Spinal cord (tissue), 10 donors: Measurements from ENCODE around the gene ERC2. TPM values are rescaled to one million over a fixed set of nuclear protein-coding genes. Genes with fewer than 3 reads are reported as not detected.
A peak's percentile ranks its signal among the peaks of the same experiment; 100 is the strongest.

Source experiments
- DNase-seq, 6 donors: peaks; one replicate each; pipeline versions ENCODE4 v3.0.0 to v3.0.0-alpha.2; 2013 to 2015; ENCODE audit warnings: low spot score in 6 of 6, low read depth in 4 of 6
- H3K27ac ChIP-seq: one replicate; pipeline ENCODE4 v1.5.1; 2013; ENCODE audit warnings: low read depth, low read length, control low read depth
- H3K27me3 ChIP-seq: one replicate; pipeline ENCODE4 v1.6.1; 2013; ENCODE audit warnings: low read length; ENCODE audit not compliant: control insufficient read depth, insufficient read depth
- H3K36me3 ChIP-seq: one replicate; pipeline ENCODE4 v1.6.1; 2013; ENCODE audit warnings: low read length; ENCODE audit not compliant: control insufficient read depth, insufficient read depth
- H3K4me1 ChIP-seq: one replicate; pipeline ENCODE4 v1.6.1; 2013; ENCODE audit warnings: low read length; ENCODE audit not compliant: control insufficient read depth, insufficient read depth
- H3K4me3 ChIP-seq: one replicate; pipeline ENCODE4 v1.5.1; 2013; ENCODE audit warnings: low read depth, low read length, control low read depth
- H3K9me3 ChIP-seq: one replicate; pipeline ENCODE4 v1.6.1; 2013; ENCODE audit warnings: low read length; ENCODE audit not compliant: control insufficient read depth, insufficient read depth
- WGBS: methylation state at CpG from one replicate; pipeline ENCODE4 v1.1.5; 2013; ENCODE audit warnings: missing lambda C conversion rate; ENCODE audit not compliant: insufficient coverage; 5-methylcytosine and 5-hydroxymethylcytosine counted together
- polyA plus RNA-seq, 2 donors: library from polyadenylated mRNA; unstranded; fragments of 120-200 nt; gene quantifications; one replicate each; pipeline ENCODE4 v1.2.1, GENCODE V29; 2013; ENCODE audit not compliant: insufficient read length in 2 of 2
- total RNA-seq, 2 donors: library from RNA; depleted of rRNA in 1 of 2; stranded (reverse); fragments of 120-200 nt in 1 of 2; fragments of >200 nt in 1 of 2; gene quantifications; one replicate each; pipeline versions ENCODE4 v1.2.3 to v1.2.4, GENCODE V29; 2013 to 2014
- donor health status: healthy.

The ERC2 gene
- total and polyA plus RNA-seq, 4 donors, result 24.0 to 51.3 (median 29.7) TPM

- DNase-seq, result no peak
- H3K4me1 ChIP-seq, result peaks cover 11% of the 10 kb centered on the region
- 92% methylated on average over 4 of the region's 6 CpGs for WGBS
- H3K27ac ChIP-seq, result no peak overlapping the region
- no peak overlapping the region for H3K4me3 ChIP-seq
- H3K9me3 ChIP-seq, result no peaks in the 10 kb centered on the region
- H3K36me3 ChIP-seq, result no peaks in the 10 kb centered on the region
- H3K27me3 ChIP-seq, result no peaks in the 10 kb centered on the region
Measured at GRCh38 chr3:55649554-55649953, 818.7 kb downstream of the ERC2 start.

- Histone ChIP-seq H3K9me3 (no peaks in the 10 kb centered on the region), H3K36me3 (no peaks in the 10 kb centered on the region), H3K4me1 (peaks cover 11% of the 10 kb centered on the region), H3K4me3 (no peak overlapping the region), H3K27ac (no peak overlapping the region), H3K27me3 (no peaks in the 10 kb centered on the region)
- 76% methylated on average over 7 of the region's 7 CpGs for WGBS
- no peak for DNase-seq
Measured at GRCh38 chr3:55648591-55649318, 819.5 kb downstream of the ERC2 start.

GRCh38 chr3:55647670-55648069, 820.6 kb downstream of the ERC2 start:
- Histone ChIP-seq H3K4me3 (no peak overlapping the region), H3K4me1 (peaks cover 11% of the 10 kb centered on the region), H3K36me3 (no peaks in the 10 kb centered on the region), H3K27ac (no peak overlapping the region), H3K27me3 (no peaks in the 10 kb centered on the region), H3K9me3 (no peaks in the 10 kb centered on the region)
- WGBS, result 34% methylated on average over 7 of the region's 10 CpGs
- peak in 2 of 6 donors; percentile 44 to 65 for DNase-seq

GRCh38 chr3:55647063-55647462, 821.2 kb downstream of the ERC2 start:
- WGBS, result no CpG with 5 or more reads among the region's 10 CpGs
- H3K4me1 ChIP-seq, result peaks cover 11% of the 10 kb centered on the region
- H3K4me3 ChIP-seq, result no peak overlapping the region
- peak; percentile 33 to 91 (median 56) for DNase-seq
- H3K9me3 ChIP-seq, result no peaks in the 10 kb centered on the region
- H3K27me3 ChIP-seq, result no peaks in the 10 kb centered on the region
- no peak overlapping the region for H3K27ac ChIP-seq
- no peaks in the 10 kb centered on the region for H3K36me3 ChIP-seq

GRCh38 chr3:55646121-55646520, 822.1 kb downstream of the ERC2 start:
- Histone ChIP-seq H3K36me3 (no peaks in the 10 kb centered on the region), H3K4me3 (no peak overlapping the region), H3K27ac (no peak overlapping the region), H3K9me3 (no peaks in the 10 kb centered on the region), H3K4me1 (peaks cover 11% of the 10 kb centered on the region), H3K27me3 (no peaks in the 10 kb centered on the region)
- no peak for DNase-seq
- WGBS, result 100% methylated on average over 1 of the region's 3 CpGs

- no CpG with 5 or more reads among the region's 4 CpGs for WGBS
- H3K4me3 ChIP-seq, result no peak overlapping the region
Measured at GRCh38 chr3:55645422-55645821, 822.8 kb downstream of the ERC2 start.

GRCh38 chr3:55643283-55643682, 825.0 kb downstream of the ERC2 start:
- Histone ChIP-seq H3K4me3 (no peak overlapping the region), H3K36me3 (no peaks in the 10 kb centered on the region), H3K9me3 (no peaks in the 10 kb centered on the region), H3K27ac (no peak overlapping the region), H3K4me1 (peaks cover 11% of the 10 kb centered on the region), H3K27me3 (no peaks in the 10 kb centered on the region)
- DNase-seq, result no peak
- WGBS, result no CpG with 5 or more reads among the region's 2 CpGs

More at GRCh38 chr3:55645422-55645821, 822.8 kb downstream of the ERC2 start:
- Histone ChIP-seq H3K27ac (no peak overlapping the region), H3K4me1 (peaks cover 11% of the 10 kb centered on the region), H3K9me3 (no peaks in the 10 kb centered on the region), H3K36me3 (no peaks in the 10 kb centered on the region), H3K27me3 (no peaks in the 10 kb centered on the region)
- DNase-seq, result no peak

GRCh38 chr3:55641964-55642363, 826.3 kb downstream of the ERC2 start:
- no peaks in the 10 kb centered on the region for H3K36me3 ChIP-seq
- WGBS, result 94% methylated on average over 2 of the region's 2 CpGs
- no peak overlapping the region for H3K27ac ChIP-seq
- no peaks in the 10 kb centered on the region for H3K27me3 ChIP-seq
- peaks cover 2% of the 10 kb centered on the region for H3K4me1 ChIP-seq
- H3K9me3 ChIP-seq, result no peaks in the 10 kb centered on the region
- no peak overlapping the region for H3K4me3 ChIP-seq
- DNase-seq, result peak in 1 of 6 donors; percentile 63

- no peaks in the 10 kb centered on the region for H3K4me1 ChIP-seq
- 59% methylated on average over 8 of the region's 9 CpGs for WGBS
- H3K27me3 ChIP-seq, result no peaks in the 10 kb centered on the region
- no peaks in the 10 kb centered on the region for H3K9me3 ChIP-seq
- H3K36me3 ChIP-seq, result no peaks in the 10 kb centered on the region
- DNase-seq, result no peak
- no peak overlapping the region for H3K4me3 ChIP-seq
- H3K27ac ChIP-seq, result no peak overlapping the region
Measured at GRCh38 chr3:55639896-55640765, 828.1 kb downstream of the ERC2 start.
